ENCODE results near the gene APBB1IP.

DNA sequence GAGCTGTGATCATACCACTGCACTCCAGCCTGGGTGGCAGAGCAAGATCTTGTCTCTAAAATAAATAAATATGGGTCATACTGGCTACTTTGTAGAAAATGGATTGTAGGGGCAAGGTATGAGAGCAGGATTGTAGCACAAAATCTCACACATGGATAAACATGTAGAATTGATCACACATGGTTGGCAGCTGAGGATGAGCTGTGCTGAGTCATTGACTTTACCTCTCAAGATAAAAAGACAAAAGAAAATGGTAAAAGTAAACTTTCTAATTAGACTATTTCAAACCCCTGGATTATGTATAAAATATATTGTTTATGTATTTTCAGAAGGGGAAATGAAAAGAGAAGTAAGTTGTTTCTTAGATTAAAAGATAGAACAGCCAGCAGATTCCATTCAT, 69.3 kb downstream of the APBB1IP start:
- TF ChIP-seq, protein P1, sequence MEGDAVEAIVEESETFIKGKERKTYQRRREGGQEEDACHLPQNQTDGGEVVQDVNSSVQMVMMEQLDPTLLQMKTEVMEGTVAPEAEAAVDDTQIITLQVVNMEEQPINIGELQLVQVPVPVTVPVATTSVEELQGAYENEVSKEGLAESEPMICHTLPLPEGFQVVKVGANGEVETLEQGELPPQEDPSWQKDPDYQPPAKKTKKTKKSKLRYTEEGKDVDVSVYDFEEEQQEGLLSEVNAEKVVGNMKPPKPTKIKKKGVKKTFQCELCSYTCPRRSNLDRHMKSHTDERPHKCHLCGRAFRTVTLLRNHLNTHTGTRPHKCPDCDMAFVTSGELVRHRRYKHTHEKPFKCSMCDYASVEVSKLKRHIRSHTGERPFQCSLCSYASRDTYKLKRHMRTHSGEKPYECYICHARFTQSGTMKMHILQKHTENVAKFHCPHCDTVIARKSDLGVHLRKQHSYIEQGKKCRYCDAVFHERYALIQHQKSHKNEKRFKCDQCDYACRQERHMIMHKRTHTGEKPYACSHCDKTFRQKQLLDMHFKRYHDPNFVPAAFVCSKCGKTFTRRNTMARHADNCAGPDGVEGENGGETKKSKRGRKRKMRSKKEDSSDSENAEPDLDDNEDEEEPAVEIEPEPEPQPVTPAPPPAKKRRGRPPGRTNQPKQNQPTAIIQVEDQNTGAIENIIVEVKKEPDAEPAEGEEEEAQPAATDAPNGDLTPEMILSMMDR (IDR thresholded peaks at IDR 0.05; ENCODE audit: insufficient read depth, low read length, poor library complexity, severe bottlenecking), result no peak
- no peak for TF ChIP-seq EZH2phosphoT487 (conservative IDR thresholded peaks at IDR 0.05; ENCODE audit: low read length)
